IPS-15b (cell line): Measurements from ENCODE around the gene GCSAM.
"Not testable (repeated sequence)": the region's sequence is repeated elsewhere in the genome, so short reads cannot be mapped to it uniquely, and the experiment has no call there.

ENCODE experiments used
- H3K27me3 ChIP-seq: one replicate; pipeline ENCODE4 v1.6.1; 2013; ENCODE audit warnings: low read length; ENCODE audit not compliant: control insufficient read depth, insufficient read depth
- H3K36me3 ChIP-seq: one replicate; pipeline ENCODE4 v1.6.1; 2013; ENCODE audit warnings: low read length; ENCODE audit not compliant: control insufficient read depth, insufficient read depth
- H3K4me1 ChIP-seq: one replicate; pipeline ENCODE4 v1.6.1; 2013; ENCODE audit warnings: mild to moderate bottlenecking, low read length; ENCODE audit not compliant: control insufficient read depth, insufficient read depth
- H3K4me3 ChIP-seq: one replicate; pipeline ENCODE4 v1.5.1; 2013; ENCODE audit warnings: low read depth, low read length
- H3K9ac ChIP-seq: one replicate; pipeline ENCODE4 v1.6.1; 2013; ENCODE audit warnings: low read depth, mild to moderate bottlenecking, low read length
- H3K9me3 ChIP-seq: one replicate; pipeline ENCODE4 v1.6.1; 2013; ENCODE audit warnings: mild to moderate bottlenecking, low read length; ENCODE audit not compliant: control insufficient read depth, insufficient read depth

The GCSAM gene

DNA sequence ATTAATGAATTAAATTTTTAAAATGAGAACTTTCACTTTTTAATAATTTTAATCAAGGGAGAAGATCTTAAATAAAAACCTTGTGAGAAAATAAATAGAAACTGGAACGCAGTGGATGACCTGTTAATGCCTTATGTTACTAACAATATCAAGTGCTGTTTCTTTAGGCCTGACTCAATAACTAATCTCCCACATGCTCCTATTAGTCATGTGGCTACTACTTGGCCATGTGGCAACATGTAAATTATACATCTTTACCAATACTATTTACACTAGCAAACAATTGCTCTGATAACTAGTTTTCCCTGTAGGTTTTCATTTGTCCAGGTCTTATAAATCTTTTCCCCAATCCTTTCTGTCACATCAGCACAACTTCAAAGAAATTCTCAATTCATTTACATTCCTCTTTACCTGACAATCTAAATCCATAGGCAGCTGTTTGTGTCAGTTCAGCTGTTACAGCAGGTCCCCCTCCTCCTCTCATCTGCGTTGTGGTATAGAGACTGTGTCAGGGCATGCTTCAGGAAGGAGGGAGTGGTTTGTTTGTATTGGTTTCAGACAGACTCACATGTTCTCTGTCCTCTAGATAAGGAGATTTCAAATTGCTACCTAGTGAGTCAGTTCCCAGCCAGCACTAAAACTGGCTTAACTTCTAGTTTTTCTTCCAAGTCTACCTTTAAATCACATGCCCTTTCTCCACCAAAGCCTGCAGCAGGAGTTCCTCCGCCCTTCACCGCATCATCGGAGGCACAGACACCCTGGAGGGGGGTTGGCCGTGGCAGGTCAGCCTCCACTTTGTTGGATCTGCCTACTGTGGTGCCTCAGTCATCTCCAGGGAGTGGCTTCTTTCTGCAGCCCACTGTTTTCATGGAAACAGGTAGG lies 58.2 kb downstream of the GCSAM start:
- no peaks in the 10 kb centered on the region for H3K36me3 ChIP-seq
- H3K9ac ChIP-seq, result no peak overlapping the region
- peaks cover 7% of the 10 kb centered on the region for H3K4me1 ChIP-seq
- H3K27me3 ChIP-seq, result no peaks in the 10 kb centered on the region
- no peaks in the 10 kb centered on the region for H3K9me3 ChIP-seq
- no peak overlapping the region for H3K4me3 ChIP-seq

DNA sequence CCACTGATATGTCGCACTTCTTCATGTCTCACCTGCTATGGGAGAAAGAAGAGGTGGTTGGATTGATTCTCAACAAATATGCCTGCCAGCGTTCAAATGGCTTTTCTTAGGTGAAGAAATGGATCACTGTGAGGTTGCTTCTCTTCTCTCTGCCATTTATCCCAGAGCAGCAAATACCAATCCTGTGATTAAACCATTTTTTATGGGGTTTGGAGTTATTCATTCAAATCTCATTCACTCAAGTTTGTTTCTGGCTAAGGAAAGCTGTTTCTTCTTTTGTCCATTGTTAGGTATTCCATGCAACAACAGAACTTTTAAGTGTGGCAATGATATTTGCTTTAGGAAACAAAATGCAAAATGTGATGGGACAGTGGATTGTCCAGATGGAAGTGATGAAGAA lies 59.0 kb downstream of the GCSAM start:
- no peak overlapping the region for H3K4me3 ChIP-seq
- no peaks in the 10 kb centered on the region for H3K36me3 ChIP-seq
- H3K9ac ChIP-seq, result no peak overlapping the region
- peaks cover 7% of the 10 kb centered on the region for H3K4me1 ChIP-seq
- H3K27me3 ChIP-seq, result no peaks in the 10 kb centered on the region
- no peaks in the 10 kb centered on the region for H3K9me3 ChIP-seq

DNA sequence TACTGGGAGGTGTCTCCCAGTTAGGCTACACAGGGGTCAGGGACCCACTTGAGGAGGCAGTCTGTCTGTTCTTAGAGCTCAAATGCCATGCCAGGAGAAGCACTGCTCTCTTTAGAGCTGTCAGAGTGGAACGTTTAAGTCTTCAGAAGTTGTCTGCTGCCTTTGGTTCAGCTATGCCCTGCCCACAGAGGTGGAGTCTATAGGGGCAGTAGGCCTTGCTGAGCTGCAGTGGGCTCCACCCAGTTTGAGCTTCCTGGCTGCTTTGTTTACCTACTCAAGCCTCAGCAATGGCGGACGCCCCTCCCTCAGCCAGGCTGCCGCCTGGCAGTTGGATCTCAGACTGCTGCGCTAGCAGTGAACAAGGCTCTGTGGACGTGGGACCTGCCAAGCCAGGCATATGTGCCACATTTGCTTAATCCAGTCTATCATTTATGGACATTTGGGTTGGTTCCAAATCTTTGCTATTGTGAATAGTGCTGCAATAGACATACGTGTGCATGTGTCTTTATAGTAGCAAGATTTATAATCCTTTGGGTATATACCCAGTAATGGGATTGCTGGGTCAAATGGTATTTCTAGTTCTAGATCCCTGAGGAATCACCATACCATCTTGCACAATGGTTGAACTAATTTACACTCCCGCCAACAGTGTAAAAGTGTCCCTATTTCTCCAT lies 60.5 kb downstream of the GCSAM start:
- H3K4me1 ChIP-seq, result not testable (repeated sequence)

More for the DNA sequence above, 60.5 kb downstream of the GCSAM start:
- not testable (repeated sequence) for H3K27me3 ChIP-seq, H3K9me3 ChIP-seq, H3K36me3 ChIP-seq, H3K4me3 ChIP-seq, H3K9ac ChIP-seq
